ENCODE results near the gene SGPL1.

DNA sequence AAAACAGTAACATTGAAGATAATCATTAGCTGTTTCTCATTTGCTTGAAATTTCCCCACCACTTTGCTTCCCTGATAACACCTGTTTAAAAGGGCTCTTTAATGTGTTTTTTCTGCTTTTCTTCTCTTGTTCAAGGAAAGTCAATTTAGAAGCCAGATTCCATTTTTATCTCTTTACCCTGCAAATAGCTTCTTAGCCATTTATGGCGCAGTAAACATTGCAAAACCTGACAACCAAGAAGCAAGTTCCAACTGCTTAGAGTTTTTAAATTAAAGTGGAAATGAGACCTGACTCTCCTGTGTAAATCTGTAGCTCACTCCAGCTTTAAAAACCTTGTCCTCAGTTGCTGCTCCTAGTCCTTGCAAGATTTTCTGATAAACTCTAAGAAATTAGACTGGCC, 30.1 kb downstream of the SGPL1 start:
- TF ChIP-seq, protein P1, sequence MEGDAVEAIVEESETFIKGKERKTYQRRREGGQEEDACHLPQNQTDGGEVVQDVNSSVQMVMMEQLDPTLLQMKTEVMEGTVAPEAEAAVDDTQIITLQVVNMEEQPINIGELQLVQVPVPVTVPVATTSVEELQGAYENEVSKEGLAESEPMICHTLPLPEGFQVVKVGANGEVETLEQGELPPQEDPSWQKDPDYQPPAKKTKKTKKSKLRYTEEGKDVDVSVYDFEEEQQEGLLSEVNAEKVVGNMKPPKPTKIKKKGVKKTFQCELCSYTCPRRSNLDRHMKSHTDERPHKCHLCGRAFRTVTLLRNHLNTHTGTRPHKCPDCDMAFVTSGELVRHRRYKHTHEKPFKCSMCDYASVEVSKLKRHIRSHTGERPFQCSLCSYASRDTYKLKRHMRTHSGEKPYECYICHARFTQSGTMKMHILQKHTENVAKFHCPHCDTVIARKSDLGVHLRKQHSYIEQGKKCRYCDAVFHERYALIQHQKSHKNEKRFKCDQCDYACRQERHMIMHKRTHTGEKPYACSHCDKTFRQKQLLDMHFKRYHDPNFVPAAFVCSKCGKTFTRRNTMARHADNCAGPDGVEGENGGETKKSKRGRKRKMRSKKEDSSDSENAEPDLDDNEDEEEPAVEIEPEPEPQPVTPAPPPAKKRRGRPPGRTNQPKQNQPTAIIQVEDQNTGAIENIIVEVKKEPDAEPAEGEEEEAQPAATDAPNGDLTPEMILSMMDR (IDR thresholded peaks at IDR 0.05; ENCODE audit: insufficient read depth, low read length): no peak
- TF ChIP-seq GABPA (IDR thresholded peaks at IDR 0.05; ENCODE audit: low read depth): no peak
- no peak for TF ChIP-seq POLR2AphosphoS5 (IDR thresholded peaks at IDR 0.05; ENCODE audit: low read depth)
- TF ChIP-seq SPI1 (IDR thresholded peaks at IDR 0.05; ENCODE audit: borderline replicate concordance, low read depth): no peak
- no peak for TF ChIP-seq REST (IDR thresholded peaks at IDR 0.05; ENCODE audit: insufficient replicate concordance, low read depth)
